Measurements from ENCODE around the gene SPEF2. TPM values are rescaled to one million over a fixed set of nuclear protein-coding genes. Genes with fewer than 3 reads are reported as not detected.

SPEF2 gene
- total and polyA plus RNA-seq, 2 of the 13 experiments (the other 11 are each of a cell fraction or from before 2014, with no cell fraction given) = 1.5 to 2.3 TPM

GRCh38 chr5:35741126-35741716, 123.6 kb downstream of the SPEF2 start (continued):
- TF ChIP-seq ZNF407 (CRISPR knock-in tag; IDR thresholded peaks at IDR 0.05; ENCODE audit: not compliant biosample characterization) (no peak), GATAD2A (CRISPR knock-in tag; IDR thresholded peaks at IDR 0.05) (peak; percentile 84), FOXO1 (CRISPR knock-in tag; IDR thresholded peaks at IDR 0.05) (peak; percentile 73; the same call in 1 of the 2 replicates), EP300 (IDR thresholded peaks at IDR 0.05; ENCODE audit: low read depth in 2 of 2, low read length in 2 of 2) (peak in 1 of 2 experiments; percentile 43; a peak in 2 of 4 replicates), EP300 (CRISPR knock-in tag; IDR thresholded peaks at IDR 0.05; ENCODE audit: borderline replicate concordance) (no peak), TAF15 (IDR thresholded peaks at IDR 0.05; ENCODE audit: low read depth, low read length, poor library complexity, severe bottlenecking) (no peak), PITX1 (CRISPR knock-in tag; IDR thresholded peaks at IDR 0.05) (0 out of 2 replicates have a peak, but pooled peaks have one; percentile 27), ZNF570 (CRISPR knock-in tag; IDR thresholded peaks at IDR 0.05; ENCODE audit: borderline replicate concordance) (no peak), TAF1 (CRISPR knock-in tag; IDR thresholded peaks at IDR 0.05) (no peak), HDAC2 (CRISPR knock-in tag; IDR thresholded peaks at IDR 0.05) (peak; percentile 56; the same call in 1 of the 2 replicates), NBN (conservative IDR thresholded peaks at IDR 0.05) (no peak), ETV5 (CRISPR knock-in tag; IDR thresholded peaks at IDR 0.05; ENCODE audit: borderline replicate concordance) (peak; percentile 50; the same call in 1 of the 2 replicates), FOXP1 (IDR thresholded peaks at IDR 0.05) (no peak), FOXP1 (CRISPR knock-in tag; IDR thresholded peaks at IDR 0.05) (peak; percentile 88), ZSCAN20 (CRISPR knock-in tag; IDR thresholded peaks at IDR 0.05; ENCODE audit: borderline replicate concordance) (no peak), TEAD3 (CRISPR knock-in tag; optimal IDR thresholded peaks at IDR 0.05; ENCODE audit: borderline replicate concordance) (peak; percentile 58), SKIL (CRISPR knock-in tag; IDR thresholded peaks at IDR 0.05; ENCODE audit: borderline replicate concordance) (peak; percentile 60; the same call in 1 of the 2 replicates), ZBTB1 (CRISPR knock-in tag; IDR thresholded peaks at IDR 0.05; ENCODE audit: borderline replicate concordance) (no peak), CEBPG (CRISPR knock-in tag; IDR thresholded peaks at IDR 0.05) (peak; percentile 68), MIXL1 (CRISPR knock-in tag; IDR thresholded peaks at IDR 0.05) (0 out of 2 replicates have a peak, but pooled peaks have one; percentile 30), ZNF335 (CRISPR knock-in tag; IDR thresholded peaks at IDR 0.05) (no peak), LCORL (IDR thresholded peaks at IDR 0.05) (peak; percentile 18; the same call in 1 of the 2 replicates), LCORL (CRISPR knock-in tag; IDR thresholded peaks at IDR 0.05) (no peak)
